Epithelial cell of prostate (primary cell): ENCODE measurements around the gene AK8.
"Not testable (repeated sequence)": the region's sequence is repeated elsewhere in the genome, so short reads cannot be mapped to it uniquely, and the experiment has no call there.

Source experiments
- DNase-seq: peaks from one replicate; pipeline ENCODE4 v3.0.0-alpha.2; 2011; ENCODE audit warnings: low read depth, low spot score
- H3K27ac ChIP-seq: fragments of 450-650 bp; 2 replicates; pipeline ENCODE4 v1.5.1; 2017; ENCODE audit warnings: mild to moderate bottlenecking

The AK8 gene

DNA sequence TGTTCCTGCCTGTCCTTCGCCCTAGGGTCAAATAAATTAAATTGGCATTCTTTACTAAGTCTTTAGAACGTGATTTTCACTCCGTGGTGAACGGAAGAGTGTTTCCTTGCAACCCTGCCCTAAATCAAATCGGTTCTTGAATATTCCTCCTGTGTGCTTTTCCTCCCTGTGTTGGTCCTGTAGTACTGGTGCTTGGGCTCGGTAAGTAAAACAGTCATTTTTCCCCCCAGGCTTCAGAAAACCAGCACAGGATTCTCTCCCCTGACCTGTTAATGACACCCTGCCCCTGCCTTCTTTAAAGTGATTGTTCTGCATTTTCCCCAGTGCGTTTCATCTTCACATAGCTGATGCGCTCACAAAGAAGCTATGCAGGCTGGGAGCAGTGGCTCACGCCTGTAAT is 96.0 kb downstream of the AK8 start:
- no peak for DNase-seq
- H3K27ac ChIP-seq, result no peak overlapping the region

DNA sequence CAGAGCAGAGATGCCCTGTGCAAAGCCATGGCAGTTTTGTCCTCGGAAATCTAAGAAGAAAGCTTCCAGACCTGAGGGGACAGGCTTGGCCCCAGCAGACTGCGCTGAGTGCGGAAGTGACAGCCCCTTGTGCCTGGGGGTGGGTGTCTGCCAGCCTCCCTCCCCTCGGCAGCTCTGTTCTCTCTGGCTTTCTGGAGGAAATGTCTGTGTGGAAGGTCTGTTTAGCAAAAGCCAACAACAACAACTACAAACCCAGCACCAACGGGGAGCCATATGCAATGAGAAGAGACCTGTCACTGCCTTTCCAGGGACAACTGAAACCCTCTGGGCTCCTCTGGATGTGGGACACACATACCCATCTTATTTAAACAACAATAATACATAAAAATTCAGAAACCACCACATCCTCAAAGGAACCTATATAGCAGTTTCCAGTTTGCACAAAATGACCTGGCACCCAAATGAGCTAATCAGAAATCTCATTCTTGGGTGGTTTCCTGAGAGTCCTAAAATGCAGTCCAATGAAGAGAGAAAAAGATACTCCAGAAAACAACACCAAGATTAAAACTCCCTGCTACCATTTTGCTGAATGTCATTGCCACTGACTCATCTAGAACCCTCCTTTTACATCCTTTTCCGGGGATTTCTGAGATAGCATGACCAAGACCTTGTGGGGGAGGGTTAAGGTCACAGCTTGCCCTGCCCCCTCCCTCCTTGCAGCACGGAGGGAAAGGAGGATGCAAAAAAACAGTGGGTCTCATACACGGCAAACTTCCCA is 97.7 kb downstream of the AK8 start:
- DNase-seq, result no peak
- no peak overlapping the region for H3K27ac ChIP-seq

DNA sequence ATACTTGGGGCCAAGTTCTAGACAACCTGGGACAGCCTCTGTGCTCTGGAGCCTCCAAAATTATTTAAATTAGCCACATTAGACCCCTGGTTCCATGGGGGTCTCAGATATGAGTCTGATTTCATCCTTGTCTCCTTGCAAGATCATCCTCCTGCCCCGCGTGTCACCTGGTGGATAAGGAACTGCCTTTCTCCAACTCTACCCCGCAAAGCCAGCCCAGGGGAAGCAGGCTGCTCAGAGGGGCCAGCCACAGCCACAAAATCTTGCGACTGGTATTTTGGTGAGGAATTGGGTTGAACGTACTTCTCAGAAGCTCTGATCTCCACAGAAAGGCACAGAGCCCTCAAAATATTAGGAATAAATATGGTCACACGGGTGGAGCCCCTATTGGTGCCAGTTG is 101.2 kb downstream of the AK8 start:
- DNase-seq, result no peak
- H3K27ac ChIP-seq, result no peak overlapping the region

DNA sequence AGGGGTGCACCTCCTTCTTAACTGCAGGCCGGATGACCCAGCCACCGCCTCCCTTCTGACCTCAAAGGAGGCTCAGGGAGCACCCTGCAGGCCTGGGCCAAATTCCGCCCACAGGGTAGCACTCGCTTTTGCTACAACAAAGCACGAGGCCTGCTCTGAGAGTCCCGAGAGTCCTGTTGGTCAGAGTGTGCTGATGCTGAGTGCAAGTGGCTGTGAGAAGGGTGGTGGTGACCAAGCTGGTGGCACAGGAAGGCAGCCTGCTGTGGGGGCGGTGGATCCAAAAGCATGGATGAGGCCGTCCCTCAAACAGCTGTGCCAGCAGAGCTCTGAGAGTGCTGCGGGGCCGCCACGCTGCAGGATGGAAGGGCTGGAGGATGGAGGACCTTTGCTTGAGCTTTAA is 101.8 kb downstream of the AK8 start:
- no peak overlapping the region for H3K27ac ChIP-seq
- no peak for DNase-seq

DNA sequence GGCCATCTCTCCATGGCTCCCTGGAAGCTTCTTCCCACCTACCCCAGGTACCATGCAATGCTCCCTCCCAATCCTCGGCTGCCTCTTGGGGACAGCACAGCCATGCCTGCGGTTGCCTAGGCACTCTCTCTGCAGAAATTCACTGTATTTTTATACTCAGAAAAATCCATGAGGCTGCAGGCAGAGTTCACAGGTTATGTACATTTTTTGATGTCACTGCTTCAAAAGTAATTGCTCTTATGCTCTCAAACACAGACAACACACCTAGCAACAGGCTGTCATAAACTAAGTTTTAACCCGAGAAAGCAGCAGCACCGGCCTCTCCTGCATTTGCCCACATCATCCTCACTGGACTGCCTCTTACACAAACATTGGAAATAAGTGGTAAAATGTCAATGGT is 102.4 kb downstream of the AK8 start:
- DNase-seq, result no peak
- no peak overlapping the region for H3K27ac ChIP-seq

DNA sequence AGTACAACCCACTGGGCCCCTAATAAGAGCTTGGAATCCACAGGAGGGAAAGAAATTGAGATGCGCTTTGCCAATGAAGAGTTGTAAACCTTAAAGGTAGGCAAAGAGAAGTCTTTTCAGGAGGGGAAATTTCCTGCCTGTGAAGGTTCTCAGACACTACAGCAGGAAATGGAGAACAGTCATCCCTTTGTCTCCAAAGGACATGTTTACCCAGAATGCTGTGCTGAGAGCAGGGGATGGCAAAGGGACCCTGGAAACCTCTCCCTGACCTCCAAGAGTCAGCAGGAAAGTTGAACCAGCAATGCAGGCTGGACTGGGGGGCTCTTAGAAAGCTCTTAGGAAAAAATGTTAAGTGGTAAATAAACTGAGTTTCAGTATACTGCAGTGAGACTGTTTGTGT is 103.2 kb downstream of the AK8 start:
- no peak overlapping the region for H3K27ac ChIP-seq
- no peak for DNase-seq

DNA sequence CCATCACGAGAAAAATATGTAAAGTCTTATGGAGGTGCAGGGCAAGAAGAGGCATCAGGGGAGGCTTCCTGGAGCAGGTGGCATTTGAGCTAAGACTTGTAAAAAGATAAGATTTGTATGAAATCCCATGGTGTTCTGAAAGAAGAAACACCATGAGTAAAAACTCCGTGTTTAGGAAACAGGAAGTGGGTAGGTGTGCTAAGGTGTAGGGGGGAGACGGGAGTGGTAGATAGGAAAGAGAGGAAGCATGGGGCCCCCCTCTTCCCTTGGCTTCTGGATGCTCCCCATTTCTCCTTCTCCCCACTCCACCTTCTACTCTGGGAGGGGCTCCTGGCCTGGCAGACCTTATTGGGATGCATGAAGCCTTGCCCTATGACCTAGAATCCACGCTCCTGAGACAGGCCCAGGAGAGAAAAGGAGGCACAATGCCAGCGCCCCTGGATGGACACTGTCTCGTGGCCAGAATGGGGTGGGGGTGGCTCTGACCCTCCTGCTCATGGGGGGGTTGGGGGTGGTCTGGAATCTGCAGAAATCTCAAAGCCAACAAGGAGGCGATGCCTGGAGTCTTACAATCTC is 104.2 kb downstream of the AK8 start:
- no peak for DNase-seq
- no peak overlapping the region for H3K27ac ChIP-seq

DNA sequence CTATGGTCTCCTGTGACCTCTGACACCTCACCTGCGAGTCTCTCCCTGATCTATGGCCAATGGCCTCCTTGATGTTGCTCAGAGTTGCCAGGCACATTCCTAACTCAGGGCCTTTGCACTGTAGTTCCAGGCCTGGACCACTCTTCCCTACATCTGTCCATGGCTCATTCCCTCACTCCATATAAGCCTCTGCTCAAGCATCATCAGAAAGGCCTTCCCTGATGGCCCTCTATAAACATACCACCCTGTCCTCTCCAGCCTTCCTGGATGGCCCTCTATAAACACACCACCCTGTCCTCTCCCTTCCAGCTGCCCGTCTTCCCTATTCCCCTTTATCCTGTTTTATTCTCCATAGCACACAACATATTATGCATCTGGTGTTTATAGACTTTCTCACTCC is 105.0 kb downstream of the AK8 start:
- H3K27ac ChIP-seq, result no peak overlapping the region
- DNase-seq, result no peak

DNA sequence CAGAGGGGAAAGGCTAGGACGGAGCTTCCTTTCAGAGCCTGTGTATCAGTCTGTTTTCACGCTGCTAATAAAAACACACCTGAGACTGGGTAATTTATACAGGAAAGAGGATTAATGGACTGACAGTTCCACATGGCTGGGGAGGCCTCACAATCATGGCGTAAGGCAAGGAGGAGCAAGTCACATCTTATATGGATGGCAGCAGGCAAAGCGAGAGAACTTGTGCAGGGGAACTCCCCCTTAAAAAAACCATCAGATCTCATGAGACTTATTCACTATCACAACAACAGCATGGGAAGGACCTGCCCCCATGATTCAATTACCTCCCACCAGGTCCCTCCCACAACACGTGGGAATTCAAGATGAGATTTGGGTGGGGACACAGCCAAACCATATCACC is 106.3 kb downstream of the AK8 start:
- DNase-seq, H3K27ac ChIP-seq: not testable (repeated sequence)

DNA sequence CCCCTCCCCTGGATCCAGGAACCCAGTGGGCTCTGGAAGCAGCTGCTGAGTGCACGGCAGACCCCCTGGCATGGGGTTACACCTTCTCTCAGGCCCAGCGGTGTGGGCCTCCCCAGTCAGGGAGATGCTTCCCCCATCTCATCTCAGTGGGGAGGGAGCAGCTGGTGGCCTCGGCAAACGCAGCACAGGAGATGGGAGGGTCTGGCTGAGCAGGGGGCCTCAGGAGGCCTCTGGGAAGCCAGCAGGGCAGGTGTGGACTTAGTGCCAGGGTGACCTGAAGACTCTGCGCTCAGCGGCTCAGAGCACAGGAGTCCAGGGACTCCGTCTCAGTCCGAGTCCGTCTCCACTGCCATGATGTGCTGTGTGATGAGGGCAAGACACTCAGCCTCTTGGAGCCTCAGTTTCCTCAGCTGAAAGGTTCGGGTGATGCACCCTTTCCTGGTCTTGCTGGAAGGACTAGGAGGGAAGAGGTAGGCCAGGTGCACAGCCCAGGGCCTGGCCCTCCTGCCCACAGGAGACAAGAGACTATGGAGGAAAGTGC is 107.2 kb downstream of the AK8 start:
- H3K27ac ChIP-seq, result no peak overlapping the region
- no peak for DNase-seq

DNA sequence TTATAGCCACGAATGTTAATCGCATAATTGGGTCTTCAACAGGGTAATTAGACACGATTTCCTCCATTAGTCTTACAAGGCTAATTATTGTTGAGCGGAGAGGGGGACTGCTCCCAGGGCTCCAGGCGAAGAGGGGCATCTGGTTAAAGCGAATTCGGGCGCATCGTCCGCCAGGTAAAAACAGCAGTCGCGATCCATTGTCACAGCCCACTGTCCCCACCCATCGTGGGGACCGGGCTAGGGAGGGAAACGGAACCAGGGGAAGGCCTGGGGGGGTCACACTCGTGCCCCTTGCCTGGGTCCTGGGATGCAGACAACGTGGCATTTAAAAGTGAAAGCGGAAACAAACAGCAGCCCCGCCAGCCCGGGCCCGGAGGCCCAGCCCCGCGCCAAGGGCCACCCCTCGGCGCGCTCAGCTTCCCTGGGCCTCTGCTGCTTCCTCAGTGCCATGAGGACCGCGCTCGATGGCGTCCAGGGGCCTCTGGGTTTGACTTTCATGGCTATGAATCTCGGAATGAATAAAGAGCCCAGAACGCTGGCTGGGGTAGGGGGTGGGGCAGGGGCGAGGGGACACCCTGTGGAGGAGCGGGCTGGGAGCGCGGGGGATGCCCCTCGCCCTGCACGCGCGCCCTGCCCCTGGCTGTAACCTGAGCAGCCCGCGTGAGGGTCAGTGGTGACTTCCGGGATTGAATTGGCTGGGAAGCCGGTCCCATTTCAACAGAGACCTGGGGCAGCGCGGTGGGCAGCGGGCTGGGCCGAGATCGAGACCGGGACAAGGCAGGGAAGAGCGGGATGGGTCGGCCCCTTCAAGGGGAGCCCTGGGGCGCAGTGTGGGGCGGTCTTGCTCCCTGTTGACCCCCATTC is 107.9 kb downstream of the AK8 start:
- no peak for DNase-seq
- no peak overlapping the region for H3K27ac ChIP-seq

DNA sequence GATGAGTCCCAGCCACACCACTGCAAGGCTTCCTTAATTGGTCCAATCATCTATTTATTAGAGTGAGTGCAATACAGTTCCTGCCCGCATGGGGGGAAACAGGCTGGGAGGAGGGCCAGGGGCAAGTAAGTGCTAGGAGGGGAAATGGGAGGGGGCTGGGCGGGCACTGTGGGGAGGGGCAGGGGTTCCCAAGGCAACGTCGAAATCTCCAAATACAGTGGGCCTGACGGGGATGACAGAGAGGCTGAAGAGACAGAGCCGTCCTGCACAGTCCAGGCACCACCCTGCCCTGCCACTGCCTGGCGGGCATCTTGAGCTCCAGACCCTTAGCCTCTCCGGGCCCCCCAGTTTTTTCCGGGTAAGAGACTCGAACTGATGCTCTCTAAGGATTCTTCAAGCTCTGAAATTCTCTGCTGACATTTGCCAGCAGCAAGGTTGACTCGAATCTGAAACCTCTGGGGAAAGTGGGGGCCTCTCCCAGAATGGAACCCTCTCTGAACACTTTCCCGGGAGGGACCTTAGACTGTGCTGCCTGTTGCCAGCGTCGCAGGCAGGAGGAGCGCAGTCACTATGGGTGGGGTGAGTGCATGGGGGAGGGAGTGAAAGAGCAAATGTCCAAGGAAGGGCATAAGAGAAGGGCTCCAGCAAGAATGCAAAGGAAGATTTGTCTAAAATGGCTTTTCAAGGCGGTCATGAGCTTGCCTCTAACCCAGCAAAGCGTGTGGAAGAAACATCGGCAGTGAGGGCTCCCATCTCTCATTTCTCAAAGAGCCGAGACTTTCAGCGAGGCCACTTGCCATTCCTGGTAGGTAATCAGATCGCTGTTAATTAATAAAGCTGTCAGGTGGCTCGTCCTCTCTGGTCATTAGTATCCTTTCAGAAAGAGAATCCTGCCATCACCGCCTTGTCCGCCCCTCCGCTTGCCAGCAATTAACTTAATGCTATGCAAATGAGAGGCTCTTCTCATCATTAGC is 108.9 kb downstream of the AK8 start:
- peak; percentile 8 for DNase-seq
- no peak overlapping the region for H3K27ac ChIP-seq

DNA sequence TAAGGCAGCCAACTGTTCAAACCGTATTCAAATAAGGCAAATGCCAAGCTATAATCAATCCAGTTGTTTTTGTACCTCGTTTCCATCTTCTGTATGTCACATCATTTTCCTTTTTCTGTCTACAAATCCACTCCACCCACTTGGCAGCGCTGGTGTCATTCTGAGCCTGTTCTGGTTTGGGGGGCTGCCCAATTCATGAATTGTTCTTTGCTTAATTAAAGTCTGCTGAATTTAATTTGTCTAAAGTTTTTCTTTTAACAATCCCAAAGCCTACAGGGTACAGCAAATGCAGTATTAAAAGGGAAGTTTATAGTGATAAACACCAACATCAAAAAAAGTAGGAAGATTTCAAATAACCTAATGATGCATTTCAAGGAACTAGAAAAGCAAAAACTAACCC is 114.5 kb downstream of the AK8 start:
- H3K27ac ChIP-seq, result no peak overlapping the region
- no peak for DNase-seq

DNA sequence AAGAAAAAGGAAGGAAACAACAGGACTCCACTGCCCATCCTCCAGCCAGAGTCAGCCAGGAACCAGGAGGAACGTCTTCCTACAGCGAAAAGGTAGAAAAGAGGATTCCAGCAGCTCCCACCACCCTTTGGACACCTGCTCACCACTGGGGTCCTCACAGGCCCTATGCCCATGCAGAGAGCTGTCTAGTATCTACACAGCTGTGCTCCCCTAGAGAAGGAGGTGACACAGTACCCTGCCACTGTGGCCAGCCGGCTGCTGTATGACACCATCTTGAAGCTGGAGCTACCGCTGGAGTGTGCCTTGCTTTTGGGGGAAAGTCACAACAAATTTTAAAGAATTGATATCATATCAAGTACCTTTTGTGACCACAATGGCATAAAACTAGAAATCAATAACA is 115.2 kb downstream of the AK8 start:
- H3K27ac ChIP-seq, result no peak overlapping the region
- DNase-seq, result no peak

DNA sequence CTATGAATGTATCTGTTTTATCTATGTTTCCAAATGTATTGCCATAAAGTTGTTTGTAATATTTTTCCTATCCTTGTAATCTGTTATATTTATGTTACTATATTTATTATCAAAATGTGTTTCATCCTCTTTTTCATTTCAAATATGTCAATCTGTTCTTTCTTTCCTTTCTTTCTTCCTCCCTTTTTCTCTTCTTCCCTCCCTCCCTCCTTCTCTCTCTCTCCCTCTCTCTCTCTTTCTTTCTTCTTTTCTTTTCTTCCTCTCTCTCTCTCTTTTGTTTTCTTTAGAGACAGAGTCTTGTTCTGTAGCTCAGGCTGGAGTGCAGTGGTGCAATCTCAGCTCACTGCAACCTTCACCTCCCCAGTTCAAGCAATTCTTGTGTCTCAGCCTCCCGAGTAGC is 116.5 kb downstream of the AK8 start:
- no peak overlapping the region for H3K27ac ChIP-seq
- DNase-seq, result no peak

DNA sequence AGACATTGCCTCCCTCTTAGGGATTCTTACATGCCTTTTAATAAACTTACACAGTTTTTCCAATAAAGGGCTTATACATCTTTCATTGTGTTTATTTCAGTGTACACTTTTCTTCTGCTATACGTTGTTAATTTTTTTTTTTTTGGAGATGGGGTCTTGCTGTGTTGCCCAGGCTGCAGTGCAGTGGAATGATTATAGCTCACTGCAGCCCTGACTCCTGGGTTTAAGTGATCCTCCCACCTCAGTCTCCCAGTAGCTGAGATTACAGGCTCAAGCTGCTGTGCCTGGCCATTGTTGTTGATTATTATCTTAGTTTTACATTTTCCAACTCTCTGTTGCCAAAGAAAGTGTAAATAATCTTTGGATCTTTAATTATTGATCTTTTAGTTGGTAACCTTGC is 118.0 kb downstream of the AK8 start:
- no peak for DNase-seq
- H3K27ac ChIP-seq, result no peak overlapping the region

DNA sequence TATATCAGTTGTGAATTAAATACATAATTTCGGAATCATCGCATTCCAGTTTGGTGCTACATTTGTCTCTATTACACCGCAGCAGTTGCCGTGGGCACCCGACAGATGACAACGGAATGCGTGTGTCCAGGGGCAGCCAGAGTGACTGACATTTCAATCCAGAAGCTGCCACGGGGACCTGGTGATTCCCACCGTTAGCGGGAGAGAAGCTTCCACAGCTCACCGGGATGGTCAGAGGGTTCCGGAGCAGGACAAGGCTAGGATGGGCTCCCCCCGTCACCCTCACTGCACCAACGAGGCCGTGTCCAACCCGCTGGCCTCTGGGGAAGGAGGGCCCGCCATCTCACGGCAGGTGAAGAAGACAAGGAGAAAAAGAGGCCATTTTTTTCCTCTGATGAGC is 121.1 kb downstream of the AK8 start:
- H3K27ac ChIP-seq, result no peak overlapping the region
- no peak for DNase-seq

DNA sequence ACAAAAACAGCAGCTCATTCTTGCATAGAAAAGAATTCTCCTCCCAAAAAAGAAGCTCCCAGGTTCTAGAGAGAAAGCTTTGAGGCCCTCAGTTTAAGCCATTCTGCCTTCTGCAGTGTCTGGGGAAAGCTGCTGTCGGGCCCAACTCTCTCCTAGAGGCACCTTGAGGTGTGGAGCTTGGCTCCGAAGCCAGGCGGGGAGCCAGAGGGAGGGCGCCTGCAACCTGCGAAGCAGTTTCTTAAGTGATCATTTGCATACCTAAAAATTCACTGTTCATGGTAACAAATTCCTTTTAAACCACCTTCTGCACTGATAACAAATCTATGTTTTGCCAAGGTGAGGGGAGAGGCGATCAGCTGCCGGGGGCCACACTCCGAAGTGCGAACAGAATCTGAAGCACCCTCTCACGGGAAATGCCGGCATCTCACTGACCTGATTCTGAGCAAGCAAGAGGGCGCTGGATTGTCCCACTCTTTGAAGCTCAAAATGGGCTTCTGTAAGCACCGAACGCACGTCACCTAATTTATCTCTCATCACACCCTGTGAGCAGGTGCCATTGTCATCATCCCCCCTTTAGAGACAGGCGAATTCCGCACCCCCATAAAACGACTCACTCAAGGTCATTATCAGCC is 121.8 kb downstream of the AK8 start:
- DNase-seq, result no peak
- no peak overlapping the region for H3K27ac ChIP-seq

DNA sequence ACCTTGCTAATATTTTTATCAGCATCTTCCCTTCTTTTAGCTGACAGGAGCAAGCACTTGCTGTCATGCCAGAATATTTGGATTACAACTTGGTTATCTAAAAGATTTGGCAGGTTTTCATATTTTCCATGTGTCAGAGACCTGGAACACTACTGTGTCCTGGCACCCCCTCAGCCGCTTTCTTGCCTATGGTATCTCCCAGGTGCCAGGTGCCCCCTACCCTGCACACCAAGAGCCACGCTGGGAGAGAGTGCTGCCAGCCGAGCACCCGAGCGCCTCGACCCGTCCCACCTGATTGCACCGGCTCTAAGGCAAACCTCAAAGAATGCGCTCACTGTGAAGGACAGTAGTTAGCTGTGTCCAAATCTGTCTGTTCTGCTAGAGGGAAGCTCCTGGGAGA is 123.0 kb downstream of the AK8 start:
- DNase-seq, result no peak
- H3K27ac ChIP-seq, result no peak overlapping the region

DNA sequence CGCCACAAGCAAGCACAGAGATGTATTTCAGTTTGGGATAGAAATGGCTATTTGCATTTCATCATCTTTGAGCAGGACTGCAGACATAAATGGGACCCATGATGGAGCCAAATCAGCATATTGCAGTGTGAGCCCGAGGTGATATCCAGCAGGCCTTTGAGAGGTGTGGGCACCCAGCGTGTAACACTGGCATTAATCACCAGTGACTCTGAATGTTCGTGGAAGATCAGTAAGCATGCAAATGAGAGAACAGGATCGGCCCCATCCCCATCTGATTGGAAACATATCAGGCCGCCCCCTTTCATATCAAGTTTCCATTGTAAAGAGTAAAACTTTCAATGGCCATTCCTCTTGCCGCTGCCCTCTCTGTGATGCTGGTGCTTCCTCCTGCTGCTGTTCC is 123.8 kb downstream of the AK8 start:
- DNase-seq, result no peak
- no peak overlapping the region for H3K27ac ChIP-seq
